ENCODE data around the gene MAOB.

Gene MAOB

GRCh38 chrX:43850629-43851028 lies 31.6 kb downstream of the MAOB start:
- no peaks in the 10 kb centered on the region for H3K9me3 ChIP-seq (ENCODE audit: control insufficient read depth, insufficient read depth, low read length)
- no peak overlapping the region for H3K4me3 ChIP-seq (ENCODE audit: low read length)
- no peaks in the 10 kb centered on the region for H3K36me3 ChIP-seq (ENCODE audit: control insufficient read depth, low read length)
- H3K9me2 ChIP-seq (replicated peaks; ENCODE audit: control insufficient read depth, low read length), result no peaks in the 10 kb centered on the region
- no peaks in the 10 kb centered on the region for H3K27me3 ChIP-seq (ENCODE audit: control insufficient read depth, low read length)
- H4K20me1 ChIP-seq (ENCODE audit: control insufficient read depth, insufficient read depth, low read depth, low read length), result no peaks in the 10 kb centered on the region
- TF ChIP-seq CTCF (IDR thresholded peaks at IDR 0.05; ENCODE audit: low read depth, low read length, poor library complexity, severe bottlenecking) (no peak), EZH2phosphoT487 (IDR thresholded peaks at IDR 0.05; ENCODE audit: borderline replicate concordance, low read length) (no peak)
- no peak overlapping the region for H3K27ac ChIP-seq (ENCODE audit: low read depth, low read length)
- no peaks in the 10 kb centered on the region for H3F3A ChIP-seq (ENCODE audit: control insufficient read depth, insufficient read depth)
- no peaks in the 10 kb centered on the region for H3K4me1 ChIP-seq (ENCODE audit: control insufficient read depth, low read length)
- H3K79me2 ChIP-seq (ENCODE audit: control insufficient read depth, low read length), result no peaks in the 10 kb centered on the region
- no peak overlapping the region for H3K4me2 ChIP-seq (ENCODE audit: low read length)

GRCh38 chrX:43849173-43849572 lies 33.1 kb downstream of the MAOB start:
- H3K9me2 ChIP-seq (replicated peaks; ENCODE audit: control insufficient read depth, low read length), result no peaks in the 10 kb centered on the region
- no peaks in the 10 kb centered on the region for H3K27me3 ChIP-seq (ENCODE audit: control insufficient read depth, low read length)
- H3K4me3 ChIP-seq (ENCODE audit: low read length), result no peak overlapping the region
- no peaks in the 10 kb centered on the region for H3K36me3 ChIP-seq (ENCODE audit: control insufficient read depth, low read length)
- no peak overlapping the region for H3K27ac ChIP-seq (ENCODE audit: low read depth, low read length)
- TF ChIP-seq EZH2phosphoT487 (IDR thresholded peaks at IDR 0.05; ENCODE audit: borderline replicate concordance, low read length), result no peak
- no peak for TF ChIP-seq CTCF (IDR thresholded peaks at IDR 0.05; ENCODE audit: low read depth, low read length, poor library complexity, severe bottlenecking)
- no peaks in the 10 kb centered on the region for H3K79me2 ChIP-seq (ENCODE audit: control insufficient read depth, low read length)
- no peaks in the 10 kb centered on the region for H3F3A ChIP-seq (ENCODE audit: control insufficient read depth, insufficient read depth)
- no peak overlapping the region for H3K4me2 ChIP-seq (ENCODE audit: low read length)
- H3K4me1 ChIP-seq (ENCODE audit: control insufficient read depth, low read length), result no peaks in the 10 kb centered on the region
- no peaks in the 10 kb centered on the region for H3K9me3 ChIP-seq (ENCODE audit: control insufficient read depth, insufficient read depth, low read length)
- H4K20me1 ChIP-seq (ENCODE audit: control insufficient read depth, insufficient read depth, low read depth, low read length), result no peaks in the 10 kb centered on the region

DNA sequence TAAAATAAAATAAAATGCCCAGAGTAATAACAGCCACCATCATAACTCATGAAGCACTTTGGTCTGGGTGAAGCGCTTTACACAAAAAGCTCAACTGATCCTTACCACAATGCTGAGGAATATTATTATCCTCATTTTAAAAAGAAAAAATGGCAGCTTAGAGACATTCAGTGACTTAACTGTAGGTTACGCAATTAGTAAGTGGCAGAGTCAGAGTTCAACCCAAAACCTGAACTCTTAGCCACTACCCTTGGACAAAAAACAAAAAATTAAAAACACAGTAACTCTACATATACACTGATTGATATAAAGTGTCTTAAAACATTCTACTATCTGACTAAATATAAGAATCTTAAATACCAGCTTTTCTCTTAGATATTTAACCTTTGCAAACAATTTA lies 34.9 kb downstream of the MAOB start:
- Histone ChIP-seq H3K79me2 (ENCODE audit: control insufficient read depth, low read length) (no peaks in the 10 kb centered on the region), H3K27me3 (ENCODE audit: control insufficient read depth, low read length) (no peaks in the 10 kb centered on the region), H3K4me2 (ENCODE audit: low read length) (no peak overlapping the region), H4K20me1 (ENCODE audit: control insufficient read depth, insufficient read depth, low read depth, low read length) (no peaks in the 10 kb centered on the region), H3K4me1 (ENCODE audit: control insufficient read depth, low read length) (no peaks in the 10 kb centered on the region), H3K36me3 (ENCODE audit: control insufficient read depth, low read length) (no peaks in the 10 kb centered on the region), H3F3A (ENCODE audit: control insufficient read depth, insufficient read depth) (no peaks in the 10 kb centered on the region), H3K9me2 (replicated peaks; ENCODE audit: control insufficient read depth, low read length) (no peaks in the 10 kb centered on the region), H3K27ac (ENCODE audit: low read depth, low read length) (no peak overlapping the region), H3K9me3 (ENCODE audit: control insufficient read depth, insufficient read depth, low read length) (no peaks in the 10 kb centered on the region), H3K4me3 (ENCODE audit: low read length) (no peak overlapping the region)
- TF ChIP-seq CTCF (IDR thresholded peaks at IDR 0.05; ENCODE audit: low read depth, low read length, poor library complexity, severe bottlenecking) (no peak), EZH2phosphoT487 (IDR thresholded peaks at IDR 0.05; ENCODE audit: borderline replicate concordance, low read length) (no peak)

DNA sequence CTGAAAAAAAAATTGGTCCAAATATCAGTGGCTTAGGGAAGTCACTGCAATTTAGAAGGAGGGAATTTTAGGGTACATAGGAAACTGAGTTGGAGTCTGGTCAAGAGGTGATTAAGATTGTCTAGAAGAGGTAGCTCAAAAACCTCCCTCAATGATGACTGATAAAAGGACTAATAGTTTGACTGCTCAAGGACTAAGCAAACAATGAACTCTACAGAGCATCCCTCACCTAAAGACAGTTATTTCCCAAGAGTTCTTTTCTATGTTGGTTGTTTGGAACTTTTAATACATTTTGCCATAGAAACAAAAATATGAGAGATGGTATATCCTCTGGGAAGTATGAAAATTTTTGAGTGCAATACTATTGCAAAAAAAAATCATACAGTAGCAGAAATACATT lies 35.7 kb downstream of the MAOB start:
- Histone ChIP-seq H3K79me2 (ENCODE audit: control insufficient read depth, low read length) (no peaks in the 10 kb centered on the region), H3K4me3 (ENCODE audit: low read length) (no peak overlapping the region), H3K27me3 (ENCODE audit: control insufficient read depth, low read length) (no peaks in the 10 kb centered on the region), H3K9me3 (ENCODE audit: control insufficient read depth, insufficient read depth, low read length) (no peaks in the 10 kb centered on the region), H4K20me1 (ENCODE audit: control insufficient read depth, insufficient read depth, low read depth, low read length) (no peaks in the 10 kb centered on the region), H3K4me2 (ENCODE audit: low read length) (no peak overlapping the region), H3F3A (ENCODE audit: control insufficient read depth, insufficient read depth) (no peaks in the 10 kb centered on the region), H3K27ac (ENCODE audit: low read depth, low read length) (no peak overlapping the region), H3K36me3 (ENCODE audit: control insufficient read depth, low read length) (no peaks in the 10 kb centered on the region), H3K9me2 (replicated peaks; ENCODE audit: control insufficient read depth, low read length) (no peaks in the 10 kb centered on the region), H3K4me1 (ENCODE audit: control insufficient read depth, low read length) (no peaks in the 10 kb centered on the region)
- TF ChIP-seq EZH2phosphoT487 (IDR thresholded peaks at IDR 0.05; ENCODE audit: borderline replicate concordance, low read length) (no peak), CTCF (IDR thresholded peaks at IDR 0.05; ENCODE audit: low read depth, low read length, poor library complexity, severe bottlenecking) (no peak)

All from DOHH2 (cell line).